NCI-H446 (cell line): ENCODE results near the gene HECW1.

Source experiments
- DNase-seq, 2 experiments: peaks; one replicate each; lab custom pipeline; 2025; lab: John Stamatoyannopoulos, UW

Gene HECW1

DNA sequence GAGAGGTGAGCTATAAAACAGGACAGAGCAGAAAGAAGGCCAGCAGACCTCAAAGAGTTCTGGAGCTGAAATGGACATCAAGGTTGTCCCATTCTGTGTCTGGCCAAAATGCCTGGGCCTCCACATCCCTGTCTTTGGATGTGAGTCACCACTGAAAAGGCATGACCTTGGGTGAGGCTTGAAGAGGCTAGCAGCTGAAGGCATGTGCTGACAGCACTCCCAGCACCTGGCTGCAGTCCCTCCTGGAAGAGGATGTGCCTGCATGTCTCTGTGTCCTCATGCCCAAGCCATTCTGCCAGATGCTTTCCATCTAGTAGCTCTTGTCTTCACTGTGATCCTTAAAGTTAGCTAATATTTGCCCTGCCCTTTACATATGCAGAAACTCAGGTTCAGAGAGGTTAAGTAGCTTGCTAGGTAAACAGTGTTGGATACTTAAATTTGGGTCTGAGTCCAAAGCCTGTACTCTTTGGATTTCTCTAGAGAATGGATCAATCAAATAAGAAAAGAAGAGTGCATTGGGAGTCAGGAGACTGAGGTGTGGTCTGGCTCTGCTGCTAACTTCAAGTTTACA is 35.8 kb downstream of the HECW1 start:
- DNase-seq: no peak

DNA sequence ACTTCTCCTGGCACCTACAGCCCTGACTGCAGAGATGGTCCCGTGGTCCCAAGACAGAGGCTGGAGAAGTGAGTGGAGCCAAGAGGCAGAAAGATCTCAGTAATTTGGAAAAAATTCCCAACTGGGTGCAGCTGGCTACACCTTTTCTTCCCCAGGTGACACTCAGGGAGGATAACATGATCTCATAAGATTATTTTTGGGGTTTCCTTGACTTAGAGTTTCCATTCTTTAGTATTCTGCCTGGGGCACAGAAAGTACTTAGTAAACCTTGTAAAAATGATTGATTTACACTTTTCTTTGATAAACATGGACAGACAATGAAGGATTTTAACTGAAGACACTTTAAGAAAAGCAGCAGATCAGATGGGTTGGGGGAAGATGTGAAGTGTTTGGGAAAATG is 38.6 kb downstream of the HECW1 start:
- no peak for DNase-seq

DNA sequence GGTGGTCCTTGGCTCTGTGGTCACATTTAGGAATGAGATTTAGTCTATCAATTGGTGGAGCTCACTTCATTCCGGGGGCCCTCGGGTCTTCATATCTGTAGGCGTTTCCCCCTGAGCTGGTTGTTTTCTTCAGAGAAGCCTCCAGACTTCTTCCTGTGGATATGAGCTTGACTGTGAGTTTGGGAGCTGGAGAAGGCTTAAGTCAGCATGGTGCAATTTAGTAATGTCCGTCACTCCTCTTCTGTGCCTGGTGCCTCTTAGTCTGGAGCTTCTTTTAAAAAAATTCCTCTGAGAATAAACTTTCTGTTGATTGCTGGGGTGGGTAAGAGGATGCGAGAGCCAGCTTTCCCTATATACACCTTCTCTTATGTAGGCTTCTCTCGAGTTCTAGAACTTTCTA is 40.2 kb downstream of the HECW1 start:
- no peak for DNase-seq

DNA sequence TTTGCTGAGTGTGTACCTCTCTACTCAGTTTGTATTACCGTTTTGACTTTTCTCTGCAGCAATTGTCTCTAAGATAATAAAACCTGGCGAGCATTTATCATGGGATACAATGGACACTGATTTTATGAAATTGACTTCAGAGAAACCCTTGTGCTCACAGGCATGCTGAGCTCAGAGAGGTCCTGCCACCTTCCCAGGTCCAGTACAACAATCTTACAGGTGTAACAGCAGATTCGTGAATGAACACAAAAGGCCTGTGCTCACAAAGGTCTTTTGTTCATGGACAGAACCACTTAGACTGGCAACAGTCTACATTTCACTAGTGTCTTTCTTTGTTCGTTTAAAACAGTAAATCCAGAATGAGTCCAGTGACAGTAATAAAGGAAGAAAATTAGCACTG is 43.2 kb downstream of the HECW1 start:
- DNase-seq: no peak

DNA sequence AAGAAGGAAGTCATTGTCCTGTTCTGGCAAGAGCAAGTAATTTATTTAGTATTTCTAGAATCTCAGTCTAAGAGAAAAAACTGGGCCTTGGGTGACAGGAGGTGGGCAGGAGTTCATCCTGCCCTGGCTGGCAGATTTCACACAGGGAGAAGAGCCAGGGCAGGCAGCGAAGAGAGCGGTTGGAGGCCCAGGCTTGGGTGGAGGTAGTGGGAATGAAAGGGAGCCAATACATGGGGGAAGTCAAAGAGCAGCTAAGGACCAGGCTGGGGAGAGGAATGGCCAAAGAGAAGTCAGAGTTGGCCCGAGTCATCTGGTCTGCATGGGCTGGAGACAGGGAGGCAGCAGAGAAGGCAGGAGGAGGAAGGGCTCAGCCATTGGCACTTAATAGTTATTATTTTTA is 51.4 kb downstream of the HECW1 start:
- no peak for DNase-seq

DNA sequence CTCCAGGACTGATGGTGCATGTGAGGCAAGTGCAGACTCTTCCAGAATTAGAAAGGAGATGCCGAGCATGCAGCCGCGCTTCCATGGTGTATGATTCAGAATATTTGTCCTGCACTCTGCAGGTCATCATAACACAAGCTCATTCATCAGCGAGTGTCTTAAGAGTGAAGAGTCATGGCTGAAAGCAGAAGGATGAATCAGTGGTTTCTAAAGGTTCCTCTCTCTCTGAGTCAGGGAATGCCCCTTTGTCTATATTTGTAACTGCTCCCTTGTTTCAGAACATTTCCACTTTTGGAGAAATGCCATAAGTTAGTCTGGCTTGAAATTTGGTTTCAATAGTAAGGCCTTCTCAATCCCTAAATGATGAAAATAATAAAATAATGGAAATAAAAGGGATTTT is 52.3 kb downstream of the HECW1 start:
- DNase-seq: no peak

DNA sequence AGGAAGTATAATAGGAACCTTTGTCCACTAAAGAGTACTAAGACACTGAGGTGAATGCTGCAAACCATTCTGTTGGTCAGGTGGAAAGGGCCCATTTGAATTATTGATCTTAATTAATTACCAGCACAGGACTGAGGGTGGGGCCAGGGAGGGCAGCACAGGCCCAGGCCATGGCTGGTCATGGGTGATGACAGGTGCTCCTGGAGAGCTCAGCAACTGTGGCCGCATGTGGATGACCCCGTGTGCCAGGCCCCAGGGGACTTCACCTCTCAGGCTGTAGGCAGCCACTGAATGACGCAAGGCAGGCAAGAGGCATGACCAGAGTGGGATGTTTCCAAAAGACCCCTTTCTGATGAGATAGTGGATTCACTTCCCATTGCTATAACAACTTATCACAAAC is 54.2 kb downstream of the HECW1 start:
- no peak for DNase-seq

DNA sequence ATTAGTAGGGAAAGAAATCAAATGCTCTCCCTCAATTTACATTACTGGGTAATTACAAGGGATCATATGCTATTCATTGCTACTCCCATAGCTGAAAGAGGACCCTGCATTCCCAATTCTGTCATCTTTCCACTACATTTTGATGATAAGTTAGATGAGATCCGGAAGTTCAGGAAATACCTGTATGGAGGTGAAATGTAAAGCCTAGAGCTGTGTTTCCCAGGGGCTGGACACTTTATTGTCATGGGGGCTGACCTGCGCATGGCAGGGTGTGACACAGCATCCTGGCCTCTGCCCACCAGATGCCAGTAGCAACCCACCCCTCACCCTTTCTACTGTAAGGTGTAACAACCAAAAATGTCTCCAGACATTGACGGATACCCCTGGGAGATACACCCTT is 56.6 kb downstream of the HECW1 start:
- DNase-seq: no peak

DNA sequence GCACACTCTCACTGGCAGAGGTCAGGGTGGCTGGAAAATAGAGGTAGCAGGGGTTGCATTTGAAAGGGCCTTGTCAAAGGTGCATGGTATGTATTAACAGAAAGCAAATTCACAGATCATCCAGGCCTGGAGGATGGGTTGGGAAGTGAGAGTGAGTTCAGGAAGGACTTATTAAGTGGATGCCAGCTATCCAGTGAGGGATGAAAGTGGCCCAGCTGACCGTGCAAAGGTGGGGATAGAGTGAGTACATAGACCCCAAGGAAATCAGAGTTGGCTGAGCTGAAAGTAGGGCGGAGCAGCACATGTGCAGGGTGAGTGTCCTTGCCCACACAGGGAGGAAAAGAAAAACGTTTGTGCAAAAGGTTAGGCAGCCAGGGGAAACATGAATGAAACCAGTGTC is 58.1 kb downstream of the HECW1 start:
- DNase-seq: no peak

DNA sequence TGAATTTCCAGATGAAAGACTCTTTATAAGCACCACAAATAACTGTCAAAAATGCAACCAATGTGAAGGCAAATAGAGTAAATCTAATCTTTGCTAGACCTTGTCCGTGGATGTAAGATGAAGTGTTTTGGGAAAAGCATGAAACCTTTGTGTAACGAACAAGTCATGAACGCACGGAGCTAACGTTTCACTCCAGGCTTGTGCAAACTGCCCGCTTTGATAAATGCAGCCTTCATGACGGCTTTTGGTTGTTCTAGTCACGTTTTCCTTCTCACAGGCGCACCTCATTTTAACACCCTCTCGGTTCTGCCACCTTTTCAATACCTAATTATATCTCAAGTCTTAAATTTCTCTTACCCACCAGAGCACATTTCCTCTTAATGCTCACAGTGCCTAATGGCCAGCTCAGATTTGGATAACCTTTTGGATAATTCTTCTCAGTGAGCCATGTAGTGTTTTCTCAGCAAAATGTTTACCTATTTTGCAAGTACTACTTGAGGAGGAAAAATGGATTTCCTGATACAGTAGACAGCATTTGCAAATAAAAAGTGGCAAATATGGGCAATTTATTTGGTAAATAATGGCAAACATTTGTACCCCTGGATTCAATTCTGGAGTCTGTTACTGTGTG is 63.2 kb downstream of the HECW1 start:
- no peak for DNase-seq

DNA sequence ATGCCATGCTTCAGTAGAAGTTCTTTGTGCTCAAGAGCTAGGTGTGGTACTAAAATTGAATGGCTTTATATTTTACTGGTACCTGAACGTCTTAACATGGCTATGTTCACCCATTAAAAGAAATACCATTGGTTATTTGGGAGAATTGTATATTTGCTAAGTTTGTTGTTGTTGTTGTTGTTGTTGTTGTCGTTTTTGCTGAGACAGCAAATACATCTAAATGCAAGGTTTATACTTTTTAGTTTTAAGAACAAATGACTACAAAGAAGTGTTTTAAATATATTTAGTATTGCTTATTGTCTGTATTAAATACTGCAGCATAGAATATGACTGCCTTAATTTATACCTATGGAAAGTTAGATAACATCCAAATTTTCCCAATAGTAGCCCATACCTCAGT is 66.9 kb downstream of the HECW1 start:
- no peak for DNase-seq

DNA sequence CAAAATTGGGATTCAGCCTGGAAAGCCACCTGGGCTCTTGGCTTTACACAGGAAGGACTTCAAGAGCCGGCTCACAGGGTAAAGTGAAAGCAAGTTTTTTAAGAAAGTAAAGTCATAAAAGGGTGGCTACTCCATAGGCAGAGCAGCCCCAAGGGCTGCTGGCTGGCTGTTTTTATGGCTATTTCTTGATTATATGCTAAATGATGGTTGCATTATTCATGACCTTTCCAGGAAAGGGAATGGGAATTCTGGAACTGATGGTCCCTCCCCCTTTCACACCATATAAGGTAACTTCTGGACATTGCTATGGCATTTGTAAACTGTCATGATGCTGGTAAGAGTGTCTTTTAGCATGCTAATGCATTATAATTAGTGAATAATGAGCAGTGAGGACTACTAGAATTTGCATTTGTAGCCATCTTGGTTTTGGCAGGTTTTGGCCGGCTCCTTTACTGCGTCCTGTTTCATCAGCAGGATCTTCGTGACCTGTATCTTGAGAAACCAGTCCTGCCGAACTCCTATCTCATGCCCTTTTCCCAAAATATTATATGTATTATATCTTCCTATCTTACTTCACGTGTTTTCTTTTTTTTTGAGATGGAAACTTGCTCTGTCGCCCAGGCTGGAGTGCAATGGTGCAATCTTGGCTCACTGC is 80.5 kb downstream of the HECW1 start:
- no peak for DNase-seq

DNA sequence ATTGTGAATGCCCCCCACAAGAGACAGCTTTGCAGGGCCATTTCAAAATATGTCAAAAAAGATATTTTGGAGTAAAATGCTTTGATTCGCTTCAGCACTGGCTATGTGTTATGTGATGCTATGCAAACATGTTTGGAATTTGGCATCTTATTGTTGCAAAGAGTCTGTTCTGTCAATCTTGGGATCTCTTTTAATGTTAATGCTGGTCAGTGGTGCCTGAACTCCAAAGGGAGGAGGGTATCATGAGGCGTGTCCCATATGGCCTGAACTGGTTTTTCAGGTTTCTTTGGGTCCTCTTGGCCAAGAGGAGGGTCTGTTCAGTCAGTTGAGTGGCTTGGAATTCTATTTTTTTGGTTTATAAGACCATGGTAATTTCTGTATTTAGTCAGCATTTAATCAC is 81.4 kb downstream of the HECW1 start:
- no peak for DNase-seq

DNA sequence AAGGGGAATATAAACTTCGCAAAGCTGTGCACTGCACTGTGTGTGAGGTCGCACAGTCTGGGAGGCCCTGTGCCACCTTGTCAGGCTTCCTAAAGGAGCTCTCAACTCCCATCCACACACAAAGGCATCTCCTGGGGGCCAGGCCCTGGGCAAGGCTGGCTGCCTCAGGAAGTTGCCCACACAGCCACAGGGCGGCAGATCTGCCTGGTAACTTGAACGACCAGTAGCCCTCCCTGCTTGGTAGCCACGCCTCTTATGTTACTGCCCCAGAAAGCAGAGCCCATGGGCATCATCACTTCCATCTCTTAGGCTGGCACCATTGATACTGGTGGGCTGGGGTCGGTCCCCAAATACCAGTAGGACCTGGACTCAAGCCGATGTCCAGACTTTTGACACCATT is 82.8 kb downstream of the HECW1 start:
- DNase-seq: no peak

DNA sequence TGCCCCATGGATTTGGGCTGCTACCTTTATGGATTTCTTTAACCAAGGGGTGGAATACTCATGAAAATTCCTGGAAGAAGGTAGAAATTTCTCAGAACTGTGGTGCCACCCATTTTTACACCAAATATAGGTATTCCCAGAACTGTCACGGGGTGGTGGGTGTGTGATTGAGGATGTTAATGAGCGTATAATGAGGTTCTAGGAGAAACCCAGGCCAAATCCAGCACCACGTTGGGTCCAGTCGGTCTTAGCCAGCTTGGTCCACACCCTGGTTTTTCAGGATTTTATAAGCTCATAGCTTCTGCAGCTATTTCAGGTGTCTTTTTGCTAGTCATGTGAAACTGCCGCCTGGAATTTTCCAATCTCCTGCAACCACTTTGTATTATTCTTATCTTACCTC is 83.3 kb downstream of the HECW1 start:
- no peak for DNase-seq

DNA sequence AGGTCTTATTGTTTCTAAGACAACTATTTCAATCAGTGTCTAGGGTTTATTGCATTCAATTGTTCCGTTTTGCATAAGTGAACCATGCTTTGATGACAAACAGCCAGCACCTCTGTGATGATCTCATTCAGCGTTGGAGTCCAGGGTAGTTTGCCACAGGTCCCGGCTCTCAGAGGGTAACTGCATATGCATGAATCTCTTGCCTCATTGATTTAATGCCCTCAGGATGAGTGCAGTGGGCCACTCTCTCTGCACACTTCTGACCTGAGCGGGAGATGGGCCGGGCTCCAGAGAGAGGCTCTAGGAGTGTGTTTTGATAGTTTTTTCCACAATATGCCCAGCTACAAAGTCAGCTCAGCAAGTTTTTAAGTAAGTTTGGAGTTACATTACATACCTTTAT is 83.9 kb downstream of the HECW1 start:
- DNase-seq: no peak

DNA sequence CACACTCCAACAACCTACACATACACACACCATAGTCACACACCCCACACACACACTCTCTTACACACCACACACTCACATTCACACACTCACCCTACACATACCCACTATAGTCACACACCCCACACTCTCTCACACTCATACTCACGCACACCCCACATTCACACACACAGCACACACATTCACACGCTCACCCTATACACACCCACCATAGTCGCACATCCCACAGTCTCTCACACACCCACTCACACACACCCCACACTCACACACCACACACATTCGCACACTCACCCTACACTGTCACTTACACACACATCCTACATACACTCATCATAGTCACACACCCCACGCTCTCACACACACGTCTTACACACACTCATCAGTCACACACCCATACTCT is 85.6 kb downstream of the HECW1 start:
- no peak for DNase-seq

DNA sequence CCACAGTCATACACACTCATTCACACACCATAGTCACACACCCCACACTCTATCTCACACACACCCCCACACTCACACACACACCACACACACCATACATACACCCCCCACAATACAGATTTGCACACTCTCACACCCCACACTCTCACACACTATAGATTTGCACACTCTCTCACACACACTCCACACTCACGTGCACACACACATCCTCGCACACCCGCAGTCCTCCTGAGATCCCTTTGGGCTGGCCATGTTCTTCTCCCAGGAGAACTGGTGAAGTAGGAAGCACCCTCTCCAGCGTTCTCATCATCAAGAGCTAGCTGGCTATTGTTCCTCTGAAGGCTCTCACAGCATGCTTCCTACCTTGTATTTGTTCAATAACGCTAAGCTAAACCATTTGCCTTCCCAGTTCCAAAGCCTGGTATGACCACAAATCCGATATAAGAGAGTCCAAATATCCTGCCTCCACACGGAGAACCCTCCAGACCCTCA is 86.2 kb downstream of the HECW1 start:
- DNase-seq: no peak

DNA sequence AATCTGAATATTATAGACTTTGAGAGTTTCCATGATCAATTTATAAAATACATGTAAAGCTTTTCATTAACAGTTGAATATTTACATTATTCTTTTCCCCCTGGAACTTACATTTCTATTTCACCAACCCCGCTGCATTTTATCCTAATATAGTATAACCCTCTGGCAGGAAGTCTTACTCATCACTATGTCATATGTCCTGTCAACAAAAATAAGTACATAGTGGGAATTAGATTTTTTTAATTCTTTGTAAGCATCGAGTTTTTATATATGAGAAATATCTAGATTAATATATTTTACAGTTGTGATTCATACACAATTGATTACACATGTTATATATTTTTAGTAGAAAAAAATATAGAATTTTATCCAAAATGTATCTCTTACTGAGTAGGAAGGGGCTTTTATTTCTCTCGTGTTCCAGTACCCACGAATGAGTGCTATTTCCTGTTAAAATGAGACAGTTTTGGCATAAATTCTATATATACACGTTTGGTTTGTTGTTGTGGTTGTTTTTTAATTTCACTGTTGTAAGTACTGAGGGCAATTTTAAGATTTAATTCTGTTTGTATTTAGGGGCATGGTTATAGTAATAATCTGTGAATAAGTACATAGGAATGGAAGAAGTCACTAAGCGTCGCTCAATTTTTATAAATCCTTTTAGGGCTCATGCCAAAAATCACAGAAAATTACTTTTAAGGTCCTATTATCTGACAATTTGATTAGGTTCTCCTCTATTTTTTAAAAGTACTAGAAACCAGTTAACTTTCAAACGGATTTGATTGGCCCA is 87.1 kb downstream of the HECW1 start:
- no peak for DNase-seq

DNA sequence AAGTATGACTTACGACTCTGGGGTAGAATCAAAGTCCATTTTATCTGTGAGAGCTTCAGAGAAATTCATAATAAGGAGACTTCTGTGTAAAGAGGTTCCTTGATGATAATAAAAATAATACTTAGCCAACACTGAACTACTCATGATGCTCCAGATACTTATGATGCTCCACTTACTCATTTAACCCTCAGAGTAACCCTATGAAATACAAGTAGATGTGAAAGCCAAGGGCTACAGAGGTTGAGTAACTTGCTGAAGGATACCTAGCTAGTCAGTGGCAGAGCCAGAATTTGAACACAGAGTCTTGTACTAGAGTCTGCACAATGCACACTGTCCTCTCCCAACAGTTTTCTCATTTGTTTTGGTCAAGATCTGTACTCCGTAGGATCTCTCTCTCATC is 89.5 kb downstream of the HECW1 start:
- DNase-seq: no peak

DNA sequence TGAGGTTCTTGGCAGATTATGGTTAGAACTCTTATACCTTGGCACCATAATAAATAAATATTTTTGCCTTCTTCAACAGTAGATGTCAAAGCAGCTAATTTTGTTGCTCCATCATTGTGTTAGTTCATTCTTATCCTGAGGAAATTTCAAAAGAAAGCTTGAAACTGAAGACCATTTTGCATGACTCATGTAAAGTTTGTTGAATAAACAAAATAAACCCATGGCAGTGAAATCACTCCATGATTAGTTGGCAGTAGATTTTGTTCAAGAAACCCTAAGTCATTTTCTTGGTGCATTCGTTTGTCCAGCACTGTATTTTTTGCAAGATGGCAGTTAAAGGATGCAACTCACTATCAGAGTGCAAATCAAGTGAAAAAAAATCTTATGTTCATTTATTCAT is 91.6 kb downstream of the HECW1 start:
- DNase-seq: no peak

DNA sequence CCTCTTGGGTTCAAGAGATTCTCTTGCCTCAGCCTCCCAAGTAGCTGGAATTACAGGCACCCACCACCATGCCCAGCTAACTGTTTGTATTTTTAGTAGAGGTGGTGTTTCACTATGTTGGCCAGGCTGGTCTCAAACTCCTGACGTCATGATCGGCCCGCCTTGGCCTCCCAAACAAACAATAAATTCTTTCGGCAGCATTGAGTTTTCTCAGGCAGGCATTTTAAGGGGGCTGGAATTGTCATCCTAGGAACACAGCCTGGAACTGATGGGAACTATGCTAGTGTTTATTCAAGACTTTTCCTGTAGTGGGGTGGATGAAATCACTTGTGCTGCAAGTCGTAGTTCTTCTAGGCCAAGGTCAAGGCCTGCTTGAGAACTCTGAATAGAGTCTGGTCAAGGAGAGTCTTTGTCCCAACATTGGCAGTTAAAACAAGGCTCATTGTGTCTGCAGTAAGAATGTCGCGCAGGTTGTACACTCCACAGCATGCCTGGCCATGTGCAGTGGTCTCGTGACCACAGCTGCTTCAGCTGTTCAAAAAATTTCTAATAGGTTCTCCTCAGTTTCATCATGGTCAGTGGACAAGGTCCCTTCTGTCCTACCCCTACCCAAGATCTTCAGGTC is 92.8 kb downstream of the HECW1 start:
- DNase-seq: no peak

DNA sequence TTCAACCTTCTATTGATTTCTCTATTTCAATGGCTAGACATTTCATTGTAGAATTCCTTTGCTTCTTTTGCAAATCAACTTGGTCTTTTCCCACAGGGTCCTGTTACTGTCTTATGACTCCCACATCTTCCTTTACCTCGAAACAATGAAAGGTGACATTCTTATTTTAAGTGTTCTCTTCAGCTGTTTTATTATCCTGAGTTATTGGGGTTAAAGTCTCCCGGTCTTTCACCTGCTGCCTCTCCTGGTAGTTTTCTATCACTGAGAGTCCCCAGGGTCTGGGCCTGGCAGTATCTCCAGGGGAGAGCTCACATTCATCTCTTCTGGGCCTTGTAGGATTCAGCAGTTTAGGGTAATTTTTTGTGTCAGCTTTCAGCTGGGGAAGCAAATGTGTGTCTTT is 95.8 kb downstream of the HECW1 start:
- DNase-seq: no peak
